Fibroblast of skin of back (primary cell): ENCODE data around the gene AKAP12. TPM values are rescaled to one million over a fixed set of nuclear protein-coding genes. Genes with fewer than 3 reads are reported as not detected.

Experiments used
- DNase-seq: peaks from one replicate; pipeline ENCODE4 v3.0.0-alpha.2; 2013
- polyA plus RNA-seq, 2 experiments: library from polyadenylated mRNA; unstranded; fragments of 120-200 nt; gene quantifications; one replicate each; pipeline ENCODE4 v1.2.1, GENCODE V29; 2013; ENCODE audit not compliant: insufficient read length in 2 of 2

Gene AKAP12, protein sequence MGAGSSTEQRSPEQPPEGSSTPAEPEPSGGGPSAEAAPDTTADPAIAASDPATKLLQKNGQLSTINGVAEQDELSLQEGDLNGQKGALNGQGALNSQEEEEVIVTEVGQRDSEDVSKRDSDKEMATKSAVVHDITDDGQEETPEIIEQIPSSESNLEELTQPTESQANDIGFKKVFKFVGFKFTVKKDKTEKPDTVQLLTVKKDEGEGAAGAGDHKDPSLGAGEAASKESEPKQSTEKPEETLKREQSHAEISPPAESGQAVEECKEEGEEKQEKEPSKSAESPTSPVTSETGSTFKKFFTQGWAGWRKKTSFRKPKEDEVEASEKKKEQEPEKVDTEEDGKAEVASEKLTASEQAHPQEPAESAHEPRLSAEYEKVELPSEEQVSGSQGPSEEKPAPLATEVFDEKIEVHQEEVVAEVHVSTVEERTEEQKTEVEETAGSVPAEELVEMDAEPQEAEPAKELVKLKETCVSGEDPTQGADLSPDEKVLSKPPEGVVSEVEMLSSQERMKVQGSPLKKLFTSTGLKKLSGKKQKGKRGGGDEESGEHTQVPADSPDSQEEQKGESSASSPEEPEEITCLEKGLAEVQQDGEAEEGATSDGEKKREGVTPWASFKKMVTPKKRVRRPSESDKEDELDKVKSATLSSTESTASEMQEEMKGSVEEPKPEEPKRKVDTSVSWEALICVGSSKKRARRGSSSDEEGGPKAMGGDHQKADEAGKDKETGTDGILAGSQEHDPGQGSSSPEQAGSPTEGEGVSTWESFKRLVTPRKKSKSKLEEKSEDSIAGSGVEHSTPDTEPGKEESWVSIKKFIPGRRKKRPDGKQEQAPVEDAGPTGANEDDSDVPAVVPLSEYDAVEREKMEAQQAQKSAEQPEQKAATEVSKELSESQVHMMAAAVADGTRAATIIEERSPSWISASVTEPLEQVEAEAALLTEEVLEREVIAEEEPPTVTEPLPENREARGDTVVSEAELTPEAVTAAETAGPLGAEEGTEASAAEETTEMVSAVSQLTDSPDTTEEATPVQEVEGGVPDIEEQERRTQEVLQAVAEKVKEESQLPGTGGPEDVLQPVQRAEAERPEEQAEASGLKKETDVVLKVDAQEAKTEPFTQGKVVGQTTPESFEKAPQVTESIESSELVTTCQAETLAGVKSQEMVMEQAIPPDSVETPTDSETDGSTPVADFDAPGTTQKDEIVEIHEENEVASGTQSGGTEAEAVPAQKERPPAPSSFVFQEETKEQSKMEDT (N-terminal part only)
- 202 TPM for polyA plus RNA-seq (2013, experiment 1 of 2; ENCODE audit: insufficient read length)
- polyA plus RNA-seq (2013, experiment 2 of 2; ENCODE audit: insufficient read length), result 249 TPM

DNA sequence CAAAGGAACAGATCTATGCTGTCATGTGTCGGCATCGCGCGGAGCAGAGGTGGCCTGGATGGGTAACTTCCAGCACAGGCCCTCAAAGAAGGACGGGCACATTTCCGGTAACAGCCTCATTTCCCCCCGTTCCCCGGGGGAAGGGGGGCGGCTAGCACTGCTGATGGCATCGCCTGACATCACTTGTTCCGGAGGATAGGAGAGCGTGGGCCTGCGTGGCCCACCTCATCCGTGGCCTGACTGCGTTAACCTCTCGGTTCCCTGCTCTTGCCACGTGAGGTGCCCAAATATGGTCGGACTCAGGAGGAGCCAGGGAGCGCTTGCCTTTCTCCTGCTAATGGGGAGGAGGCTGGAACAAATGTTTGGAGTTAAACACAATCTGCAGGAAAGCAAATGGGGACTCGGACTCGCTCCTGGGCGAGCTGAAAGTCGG, at the start of gene AKAP12:
TSS of gene AKAP12 (plus strand) at position 365 of the 433 bp plus-strand sequence. CDS start 596 bp downstream, outside the sequence.
- peak; percentile 75 for DNase-seq

DNA sequence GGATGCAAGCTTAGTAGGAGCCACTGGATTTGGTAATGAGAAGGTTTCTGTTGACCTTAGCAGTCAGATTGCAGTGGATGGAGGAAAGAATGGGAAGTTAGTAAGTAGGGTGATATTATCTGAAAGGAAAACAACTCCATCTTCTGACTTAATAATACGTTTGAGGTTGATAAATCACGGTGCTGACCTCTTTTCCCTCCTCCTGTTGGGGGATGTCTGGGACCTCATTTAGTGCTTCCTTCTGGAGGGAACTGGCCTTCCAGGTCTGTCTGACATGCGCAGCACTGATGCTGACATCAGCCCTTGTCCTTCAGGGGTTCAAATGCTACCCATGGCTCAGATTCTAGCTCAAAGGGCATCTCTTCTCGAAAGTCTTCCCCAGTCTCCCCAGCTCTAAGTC, 48.2 kb upstream of the AKAP12 start:
- DNase-seq, result no peak

DNA sequence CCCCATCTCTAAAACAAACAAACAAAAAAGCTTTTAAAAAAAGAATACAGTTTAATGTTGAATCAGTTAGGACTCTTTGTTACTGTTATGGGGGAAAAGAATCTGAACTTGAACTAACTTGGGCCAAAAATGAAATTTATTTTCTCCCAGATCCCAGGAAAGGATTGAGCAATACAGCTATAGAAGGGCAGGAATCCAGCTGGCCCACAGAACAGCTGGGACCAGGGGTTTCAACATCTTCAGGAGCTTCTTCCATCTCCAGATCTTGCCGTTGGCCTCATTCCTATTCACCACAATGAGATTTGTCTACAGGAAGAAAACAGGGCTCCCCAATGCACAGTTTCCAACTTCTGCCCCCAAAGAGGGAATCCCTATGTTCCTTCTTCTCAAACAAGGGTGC, 43.2 kb upstream of the AKAP12 start:
- no peak for DNase-seq

DNA sequence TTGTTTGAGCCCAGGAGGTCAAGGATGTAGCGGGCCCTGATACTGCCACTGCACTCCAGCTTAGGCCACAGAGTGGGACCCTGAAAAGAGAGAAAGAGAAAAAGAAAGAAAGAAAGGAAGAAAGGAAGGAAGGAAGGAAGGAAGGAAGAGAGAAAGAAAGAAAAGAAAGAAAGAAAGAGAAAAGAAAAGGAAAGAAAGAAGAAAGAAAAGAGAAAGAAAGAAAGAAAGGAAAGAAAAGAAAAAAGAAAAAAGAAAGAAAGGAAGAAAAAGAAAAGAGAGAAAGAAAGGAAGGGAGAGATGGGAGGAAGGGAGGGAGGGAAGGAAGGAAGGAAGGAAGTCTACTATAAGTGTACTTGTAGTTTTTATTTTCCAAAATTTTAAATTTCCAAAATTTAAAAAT, 42.2 kb upstream of the AKAP12 start:
- no peak for DNase-seq

DNA sequence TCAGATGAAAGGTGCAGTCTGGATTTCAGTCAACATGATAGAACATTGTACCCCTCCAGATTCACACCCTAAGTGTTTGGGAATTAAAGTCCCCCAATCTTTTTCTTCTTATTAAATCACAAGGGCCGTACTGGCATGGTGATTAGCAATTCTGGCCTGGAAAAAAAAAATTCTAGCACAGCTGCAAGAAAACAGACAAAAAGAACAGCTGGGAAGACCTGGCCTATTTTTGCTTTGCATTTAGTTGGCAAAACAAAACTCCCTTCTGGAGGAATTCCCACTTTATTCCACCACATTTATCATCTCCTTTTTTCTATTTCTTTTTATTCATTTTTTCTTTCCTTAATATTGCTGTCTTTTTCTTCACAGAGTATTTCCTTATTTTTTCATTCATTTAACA, 39.8 kb upstream of the AKAP12 start:
- no peak for DNase-seq

DNA sequence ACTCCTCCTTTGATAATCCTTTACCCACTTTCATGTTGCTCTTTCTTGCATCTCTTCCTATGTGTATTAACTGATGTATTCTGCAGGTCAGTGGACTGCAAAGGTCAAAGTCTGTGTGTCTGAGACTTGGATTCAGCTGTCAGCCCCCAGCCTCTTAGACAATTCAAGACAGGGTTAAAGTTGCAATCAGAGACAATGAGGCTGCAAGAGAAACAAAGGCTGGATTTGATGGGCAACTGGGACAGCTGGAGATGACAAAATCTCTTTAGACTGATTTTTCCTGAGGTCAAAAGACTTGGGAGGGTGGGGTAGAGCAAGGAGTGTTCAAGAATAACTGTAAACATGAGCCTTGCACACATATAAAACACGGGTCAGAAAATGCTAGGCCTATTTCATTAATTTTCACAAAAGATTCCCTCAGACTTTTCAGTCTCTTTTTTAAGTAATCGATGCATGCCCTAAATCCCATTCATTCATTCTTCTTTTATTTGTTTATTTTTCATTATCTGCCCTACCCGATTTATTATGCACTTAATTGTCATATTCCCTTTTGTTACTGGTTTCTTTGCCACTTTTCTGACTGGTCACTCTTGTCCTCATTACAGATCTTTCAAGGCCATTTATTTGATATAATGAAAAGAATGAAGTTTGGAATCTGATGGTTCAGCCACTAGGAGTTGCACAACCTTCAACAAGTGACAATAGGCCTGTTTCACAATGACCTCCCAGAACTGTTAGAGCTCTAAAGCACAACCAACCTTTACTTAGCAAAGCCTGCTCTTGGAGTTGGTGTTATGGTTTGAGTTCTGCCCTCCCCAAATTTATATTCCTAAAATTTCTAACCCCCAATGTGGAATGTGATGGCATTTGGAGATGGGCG, 33.8 kb upstream of the AKAP12 start:
- no peak for DNase-seq

DNA sequence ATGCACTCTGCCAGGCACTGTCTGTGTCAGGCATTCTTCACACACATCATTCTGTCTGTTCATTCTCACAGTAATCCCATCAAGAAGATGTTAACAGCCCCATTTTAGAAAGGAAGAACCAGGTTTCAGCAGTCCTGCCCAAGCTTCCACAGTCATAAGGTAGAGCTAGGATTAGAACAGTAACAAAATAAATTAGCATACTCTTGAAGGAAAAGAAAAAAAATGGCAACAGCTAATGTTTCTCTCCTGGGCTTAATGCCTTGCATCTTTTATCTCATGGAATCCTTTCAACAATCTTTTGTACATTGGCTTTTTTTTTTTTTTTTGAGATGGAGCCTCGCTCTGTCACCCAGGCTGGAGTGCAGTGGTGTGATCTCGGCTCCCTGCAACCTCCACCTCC, 32.1 kb upstream of the AKAP12 start:
- DNase-seq, result no peak

DNA sequence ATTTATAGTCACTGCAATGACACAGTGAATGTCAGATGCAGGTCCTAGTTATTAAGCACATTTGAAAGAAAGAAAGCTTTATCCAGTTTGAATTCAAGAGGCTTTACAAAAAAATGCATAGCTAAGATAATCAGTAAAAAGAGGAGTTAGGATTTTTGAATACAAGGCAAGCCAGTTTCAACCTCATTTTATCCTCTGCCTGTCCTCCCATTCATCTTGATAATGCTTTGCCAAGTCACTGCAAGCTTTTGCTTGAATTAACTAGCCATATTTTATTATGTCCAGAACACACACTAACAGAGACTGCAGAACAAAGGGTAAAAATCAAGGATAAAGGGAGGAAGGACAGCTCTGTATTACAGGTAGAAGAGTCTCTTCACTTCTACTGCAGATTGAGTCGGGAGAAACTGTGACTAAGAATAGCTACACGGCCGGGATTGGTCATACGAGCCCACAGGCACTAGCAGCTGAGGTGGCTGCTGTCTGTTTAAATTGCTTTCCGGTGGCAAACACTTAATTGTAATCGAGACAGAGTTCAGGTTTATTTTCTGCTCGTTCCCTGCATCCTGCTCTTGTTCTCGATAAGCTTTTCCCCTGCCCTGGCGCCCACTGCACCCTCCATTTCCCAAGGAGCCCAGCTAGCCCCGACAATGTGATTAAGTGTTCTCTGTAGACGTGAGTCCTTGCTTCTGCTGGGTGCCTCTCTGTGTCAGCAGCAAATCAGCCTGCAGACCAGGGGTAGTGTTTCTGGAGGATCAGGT, 30.5 kb upstream of the AKAP12 start:
- DNase-seq, result peak; percentile 27

DNA sequence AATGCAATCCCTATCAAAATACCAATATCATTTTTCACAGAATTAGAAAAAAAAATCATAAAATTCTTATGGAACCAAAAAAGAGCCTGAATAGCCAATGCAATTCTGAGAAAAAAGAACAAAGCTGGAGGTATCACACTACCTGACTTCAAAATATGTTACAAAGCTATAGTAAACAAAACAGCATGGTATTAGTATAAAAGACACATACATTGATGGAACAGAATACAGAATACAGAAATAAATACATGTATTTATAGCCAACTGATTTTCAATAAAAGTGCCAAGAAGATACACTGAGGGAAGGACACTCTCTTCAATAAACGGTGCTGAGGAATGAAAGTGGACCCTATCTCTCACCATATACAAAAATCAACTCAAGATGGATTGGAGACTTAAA, 28.7 kb upstream of the AKAP12 start:
- DNase-seq, result no peak

DNA sequence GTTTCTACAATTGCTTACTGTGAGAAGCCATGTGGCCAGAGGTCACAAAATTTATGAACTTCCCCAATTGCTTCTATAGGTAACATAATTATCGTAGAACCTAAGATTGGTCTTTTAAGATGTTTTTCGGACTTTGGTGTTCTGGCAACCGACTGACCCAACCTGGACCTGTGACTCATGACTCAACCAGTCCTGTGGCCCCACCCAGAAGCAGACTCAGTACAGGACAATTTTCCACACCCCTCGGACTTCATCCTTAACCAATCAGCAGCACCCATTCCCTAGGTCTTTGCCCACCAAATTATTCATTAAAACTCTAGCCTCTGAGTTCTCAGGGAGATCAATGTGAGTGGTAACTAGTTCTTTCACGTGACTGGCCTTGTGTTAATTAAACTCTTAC, 26.4 kb upstream of the AKAP12 start:
- DNase-seq, result no peak

DNA sequence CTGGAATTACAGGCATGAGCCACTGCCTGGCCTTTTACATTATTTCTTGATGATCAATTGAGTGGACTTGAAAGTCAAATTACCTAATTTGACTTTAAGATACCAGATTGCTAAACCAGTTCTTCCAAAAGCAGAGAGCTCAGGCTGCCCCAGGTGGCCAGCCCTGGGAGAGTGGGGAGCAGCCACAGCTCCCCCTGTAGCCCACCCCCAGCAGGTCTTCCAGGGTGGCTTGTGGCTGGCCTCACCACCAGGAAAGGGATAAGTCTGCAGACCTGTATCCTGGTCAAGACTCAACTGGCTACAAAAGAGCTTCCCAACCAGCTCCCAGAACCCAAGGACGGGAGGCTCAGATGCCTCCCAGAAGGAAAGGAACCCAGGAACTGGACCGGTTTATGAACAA, 23.8 kb upstream of the AKAP12 start:
- no peak for DNase-seq

DNA sequence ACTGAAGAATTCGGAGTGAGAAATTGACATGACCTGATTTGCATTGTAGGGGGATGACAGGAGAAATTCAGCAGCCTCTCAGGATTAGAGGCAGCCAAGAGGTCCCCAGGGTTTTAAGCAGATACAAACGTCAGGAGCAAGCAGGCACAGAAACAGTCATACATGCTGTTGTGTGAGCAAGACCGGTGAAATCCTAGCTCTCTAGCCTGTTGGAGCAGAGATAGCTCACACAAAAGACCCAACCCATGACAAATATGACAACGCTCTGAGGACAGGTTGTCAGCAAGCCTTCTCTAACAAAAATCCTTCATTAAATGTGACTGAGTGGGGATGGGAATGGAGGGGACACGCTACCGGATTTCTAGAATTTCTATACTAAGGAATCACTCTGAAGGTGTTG, 23.0 kb upstream of the AKAP12 start:
- DNase-seq, result peak; percentile 7

DNA sequence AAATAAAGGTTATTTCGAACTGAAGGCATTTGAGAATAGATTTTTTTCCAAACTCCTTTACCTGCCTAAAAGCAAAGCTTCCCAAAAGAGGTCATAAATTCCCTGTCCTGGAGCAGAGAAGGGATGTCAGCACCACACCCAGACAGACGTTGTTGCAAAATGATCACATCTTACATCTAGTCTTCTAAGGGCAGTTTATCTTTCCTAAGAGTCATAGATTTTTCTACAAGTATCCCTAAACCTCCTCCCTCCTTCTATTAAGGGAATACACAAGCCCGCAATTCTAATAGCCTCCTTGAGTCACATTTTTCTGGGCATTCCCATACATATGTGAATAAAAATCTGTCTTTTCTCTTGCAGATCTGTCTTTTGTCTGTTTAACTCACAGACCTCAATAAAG, 20.6 kb upstream of the AKAP12 start:
- no peak for DNase-seq

DNA sequence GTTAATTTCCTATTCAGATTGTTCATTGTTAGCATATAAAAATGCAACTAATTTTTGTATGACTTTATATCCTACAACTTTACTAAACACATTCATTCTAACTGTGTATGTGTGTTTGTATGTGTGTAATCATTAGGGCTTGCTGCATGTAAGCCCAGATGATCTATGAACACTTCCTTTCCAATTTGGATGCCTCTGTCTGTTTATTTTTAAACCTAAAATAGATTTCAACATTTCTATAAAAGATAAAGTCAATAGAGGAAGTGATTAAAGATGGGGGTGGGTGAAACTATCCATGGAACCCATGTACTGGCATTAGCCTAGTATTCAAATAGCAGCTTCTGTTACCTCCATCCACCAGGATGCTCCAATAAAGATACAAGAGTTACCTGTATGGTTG, 15.7 kb upstream of the AKAP12 start:
- DNase-seq, result no peak

DNA sequence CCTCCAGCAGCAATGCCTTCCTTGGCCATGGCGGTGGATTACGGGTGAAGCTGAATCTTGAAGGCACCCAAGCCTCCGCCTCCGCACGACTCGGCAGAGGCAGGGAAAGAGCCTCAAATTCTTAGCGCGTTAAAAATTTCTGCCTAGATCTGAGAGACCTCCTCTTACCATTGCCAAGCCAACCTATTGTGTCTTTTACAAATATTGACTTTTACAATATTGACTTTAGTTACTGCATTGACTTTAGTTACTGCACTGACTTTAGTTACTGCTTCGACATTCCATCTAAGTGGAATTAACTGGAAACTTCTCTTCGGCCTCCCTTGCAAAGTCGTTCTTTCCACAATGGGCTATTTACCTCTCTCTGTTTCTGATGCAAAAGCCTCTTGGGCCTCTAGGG, 13.8 kb upstream of the AKAP12 start:
- DNase-seq, result no peak

DNA sequence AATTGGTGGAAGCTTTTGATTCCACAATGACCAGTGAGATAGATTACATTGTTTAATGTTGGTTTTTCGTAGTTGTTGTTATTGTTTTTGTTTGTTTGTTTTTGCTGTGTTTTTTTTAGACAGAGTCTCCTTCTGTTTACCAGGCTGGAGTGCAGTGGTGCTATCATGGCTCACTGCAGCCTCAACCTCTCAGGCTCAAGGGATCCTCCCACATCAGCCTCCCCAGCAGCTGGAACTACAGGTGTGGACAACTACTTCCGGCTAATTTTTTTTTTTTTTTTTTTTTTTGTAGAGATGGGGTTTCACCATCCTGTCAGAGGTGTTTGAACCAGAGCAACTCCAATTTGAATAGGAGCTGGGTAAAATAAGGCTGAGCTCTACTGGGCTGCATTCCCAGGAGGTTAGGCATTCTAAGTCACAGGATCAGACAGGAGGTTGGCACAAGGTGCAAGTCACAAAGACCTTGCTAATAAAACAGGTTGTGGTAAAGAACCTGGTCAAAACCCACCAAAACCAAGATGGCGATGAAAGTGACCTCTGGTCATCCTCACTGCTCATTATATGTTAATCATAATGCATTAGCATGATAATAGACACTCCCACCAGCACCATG, 10.9 kb upstream of the AKAP12 start:
- no peak for DNase-seq

DNA sequence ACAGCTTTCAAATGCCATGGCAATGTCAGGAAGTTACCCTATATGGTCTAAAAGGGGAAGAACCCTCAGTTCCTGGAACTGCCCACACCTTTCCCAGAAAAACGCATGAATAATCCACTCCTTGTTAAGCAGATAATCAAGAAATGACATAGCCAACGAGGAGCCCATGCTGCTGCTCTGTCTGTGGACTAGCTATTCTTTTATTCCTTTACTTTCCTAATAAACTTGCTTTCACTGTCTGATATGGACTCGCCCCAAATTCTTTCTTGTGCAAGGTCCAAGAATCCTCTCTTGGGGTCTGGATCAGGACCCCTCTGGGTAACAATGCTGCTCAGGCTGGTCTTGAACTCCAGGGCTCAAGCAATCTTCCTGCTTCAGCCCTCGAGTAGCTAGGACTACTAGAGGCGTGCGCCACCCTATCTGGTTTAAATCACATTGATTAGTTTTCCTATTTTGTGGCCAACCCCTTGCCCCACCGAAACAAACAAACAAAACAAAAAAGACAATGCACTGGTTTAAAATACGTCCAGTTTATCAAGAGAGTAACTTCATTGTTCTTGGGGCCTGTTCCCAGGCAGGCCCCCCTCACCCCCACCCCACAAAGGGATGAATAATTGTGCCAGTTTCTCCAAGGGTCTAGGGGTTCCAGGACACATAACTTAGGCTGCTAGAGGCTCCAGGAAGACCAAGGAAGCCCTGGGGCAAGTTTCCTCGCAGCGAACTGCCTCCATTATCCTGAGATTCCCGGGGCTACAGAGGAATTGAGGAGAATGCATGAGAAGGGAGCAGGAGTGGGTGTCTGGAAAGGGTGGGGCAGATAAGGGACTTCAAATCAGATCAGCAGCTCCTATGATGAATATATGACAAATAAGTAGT, 10.1 kb upstream of the AKAP12 start:
- DNase-seq, result no peak

DNA sequence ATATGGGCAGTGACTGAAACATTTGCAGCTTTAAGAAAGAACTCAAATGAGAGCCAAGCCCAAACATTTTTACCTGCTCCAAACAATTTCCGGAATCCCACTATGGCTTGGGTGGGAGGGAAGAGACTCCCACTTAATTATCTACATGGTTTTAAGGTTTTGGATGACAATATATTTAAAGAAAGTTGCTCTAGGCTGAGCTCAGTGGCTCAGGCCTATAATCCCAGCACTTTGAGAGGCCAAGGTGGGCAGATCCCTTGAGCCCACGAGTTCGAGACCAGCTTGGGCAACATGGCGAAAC, 9.5 kb upstream of the AKAP12 start:
- DNase-seq, result no peak

DNA sequence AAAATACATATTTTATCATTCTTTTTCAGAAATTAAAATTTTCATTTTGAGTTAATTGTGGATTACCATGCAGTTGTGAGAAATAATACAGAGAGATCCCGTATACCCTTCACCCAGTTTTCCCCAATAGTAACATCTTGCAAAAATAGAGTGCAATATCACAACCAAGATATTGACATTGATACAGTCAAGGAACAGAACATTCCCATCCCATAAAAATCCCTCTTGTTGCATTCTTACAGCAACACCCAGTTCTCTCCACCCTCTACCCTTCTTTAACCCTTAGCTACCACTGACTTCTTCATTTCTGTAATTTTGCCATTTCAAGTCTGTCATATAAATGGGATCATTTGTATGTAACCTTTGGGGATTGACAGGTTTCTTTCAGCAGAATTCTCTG, 6.9 kb upstream of the AKAP12 start:
- DNase-seq, result no peak

DNA sequence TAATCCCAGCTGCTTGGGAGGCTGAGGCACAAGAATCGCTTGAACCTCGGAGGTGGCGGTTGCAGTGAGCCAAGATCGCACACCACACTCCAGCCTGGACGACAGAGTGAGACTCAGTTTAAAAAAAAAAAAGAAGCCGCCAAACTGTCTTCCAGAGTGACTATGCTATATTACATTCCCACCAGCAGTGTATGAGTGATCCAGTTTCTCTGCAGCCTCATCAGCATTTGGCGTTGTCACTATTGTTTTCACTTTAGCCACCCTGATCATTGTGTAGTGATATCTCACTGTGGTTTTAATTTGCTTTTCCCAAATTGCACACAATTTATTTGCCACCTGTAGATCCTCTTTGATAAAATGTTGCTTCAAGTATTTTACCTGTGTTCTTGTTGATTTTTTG, 6.0 kb upstream of the AKAP12 start:
- no peak for DNase-seq
